GM19023 (cell line): Measurements from ENCODE around the gene KDM4C.
"Not testable (repeated sequence)": the region's sequence is repeated elsewhere in the genome, so short reads cannot be mapped to it uniquely, and the experiment has no call there.

Experiments used
- ATAC-seq: cut with Tn5 transposase; IDR thresholded peaks from one replicate; pipeline ENCODE4 v1.9.1; 2021; ENCODE audit warnings: mild to moderate bottlenecking, moderate library complexity; ENCODE audit not compliant: unreplicated experiment

Gene KDM4C

DNA sequence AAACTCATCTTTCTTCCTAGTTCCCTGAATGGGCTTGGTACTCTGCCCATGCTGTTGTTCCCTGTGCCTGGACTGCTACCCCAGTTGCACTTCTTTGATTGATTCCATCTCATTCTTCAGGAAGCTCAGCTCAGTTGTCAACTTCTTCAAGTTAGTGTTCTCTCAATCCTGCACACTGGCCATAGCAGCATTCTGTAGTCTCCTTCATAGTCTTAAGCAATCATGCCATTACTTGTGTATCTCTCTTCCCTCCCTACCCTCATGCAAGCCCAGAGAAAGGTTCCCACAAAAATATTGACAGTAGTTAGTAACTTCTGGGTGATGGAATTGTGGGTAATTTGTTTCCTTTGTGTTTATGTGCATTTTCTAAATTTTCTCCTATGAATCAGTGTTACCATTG lies 5.5 kb downstream of the KDM4C start:
- no peak for ATAC-seq

GRCh38 chr9:6764011-6764410 lies 6.2 kb downstream of the KDM4C start:
- no peak for ATAC-seq

GRCh38 chr9:6764523-6764922 lies 6.8 kb downstream of the KDM4C start:
- ATAC-seq, result no peak

- ATAC-seq, result no peak
Measured at GRCh38 chr9:6764950-6765349, 7.2 kb downstream of the KDM4C start.

GRCh38 chr9:6765396-6765795 lies 7.6 kb downstream of the KDM4C start:
- no peak for ATAC-seq

DNA sequence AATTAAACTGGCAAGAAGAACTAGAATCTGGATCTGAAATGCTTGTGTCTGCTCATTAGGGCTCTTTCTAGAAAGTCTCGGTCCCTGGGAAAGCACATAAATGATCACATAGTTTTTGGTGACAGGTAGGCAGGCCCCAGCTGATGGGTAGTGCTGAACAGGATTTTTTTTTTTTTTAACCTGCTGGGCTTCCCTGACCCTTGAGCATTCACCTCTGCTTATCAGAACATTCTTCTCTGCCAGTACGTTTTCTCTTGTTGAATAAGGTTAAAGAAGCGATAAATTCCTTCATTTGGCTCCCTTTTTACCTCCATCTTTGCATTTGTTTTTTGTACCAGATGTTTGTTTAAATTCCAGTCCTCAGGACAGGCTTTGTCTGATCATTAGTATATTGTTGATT lies 8.8 kb downstream of the KDM4C start:
- ATAC-seq, result no peak

DNA sequence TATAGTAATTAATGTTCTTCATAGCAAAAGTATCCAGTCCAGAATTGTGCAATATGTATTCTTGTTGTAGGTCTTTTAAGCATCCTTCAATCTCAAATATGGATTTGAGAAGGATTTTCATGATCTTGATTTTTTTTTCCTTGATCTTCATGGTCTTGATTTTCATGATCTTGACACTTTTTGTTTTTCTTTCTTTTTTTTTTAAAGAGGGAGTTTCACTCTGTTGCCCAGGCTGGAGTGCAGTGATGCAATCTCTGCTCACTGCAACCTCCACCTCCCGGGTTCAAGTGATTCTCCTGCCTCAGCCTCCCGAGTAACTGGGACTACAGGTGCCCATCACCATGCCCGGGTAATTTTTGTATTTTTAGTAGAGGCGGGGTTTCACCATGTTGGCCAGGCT lies 10.8 kb downstream of the KDM4C start:
- not testable (repeated sequence) for ATAC-seq

DNA sequence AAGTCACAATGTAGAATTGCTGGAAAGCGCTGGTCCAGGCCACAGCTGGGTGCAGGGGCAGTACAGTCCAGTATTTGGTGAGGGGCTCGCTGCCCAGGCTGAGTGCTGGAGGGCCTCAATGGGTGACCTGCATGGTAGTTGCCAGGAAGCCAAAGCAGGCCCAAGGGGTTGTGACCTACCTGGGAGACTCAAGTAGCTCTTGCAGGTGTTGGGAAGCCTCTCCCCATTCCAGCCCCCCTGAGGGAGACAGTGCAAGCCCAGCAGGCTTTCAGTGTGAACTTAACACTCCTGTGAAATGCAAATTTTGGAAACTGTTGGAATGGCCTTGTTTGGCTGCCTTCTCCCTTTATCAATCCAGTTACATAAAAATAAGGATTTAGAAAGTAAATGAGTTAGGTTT lies 13.9 kb downstream of the KDM4C start:
- no peak for ATAC-seq

GRCh38 chr9:6777213-6777902 lies 19.6 kb downstream of the KDM4C start:
- no peak for ATAC-seq

DNA sequence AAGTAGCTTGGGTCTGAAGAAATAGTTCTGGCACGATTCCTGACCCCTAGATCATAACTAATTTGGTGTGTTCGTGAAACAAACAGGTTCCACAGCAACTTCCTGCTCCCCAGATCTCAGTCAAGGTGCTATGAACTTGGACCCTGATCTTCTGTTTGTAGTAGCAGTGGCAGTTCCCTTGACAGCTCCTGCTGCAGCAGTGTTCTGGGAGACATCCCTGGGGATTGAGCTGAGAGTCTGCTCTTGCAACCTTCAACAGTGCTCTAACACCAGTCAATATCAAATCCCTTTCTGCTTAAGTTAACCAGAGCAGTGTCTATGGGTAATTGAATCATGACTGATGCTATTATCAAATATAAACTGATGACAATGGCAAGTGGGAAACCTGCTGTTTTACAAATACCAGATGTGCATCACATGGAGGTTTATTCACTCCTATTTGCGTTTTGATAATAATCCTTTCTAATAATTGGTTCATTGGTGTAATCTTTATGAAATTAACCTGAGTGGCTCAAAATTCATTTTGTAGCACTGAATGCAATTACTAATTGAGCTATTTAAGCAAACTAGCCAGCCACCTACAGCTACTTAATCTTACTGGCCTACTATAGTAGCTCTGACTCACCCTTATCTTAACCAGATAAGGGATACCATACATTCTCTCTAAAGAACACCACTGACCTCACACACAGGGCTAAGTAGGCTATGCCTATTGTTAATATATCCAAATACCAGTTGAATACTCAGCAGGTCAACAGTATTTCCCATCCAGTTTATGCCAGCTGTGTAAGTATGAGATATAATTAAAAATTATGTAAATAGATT lies 21.9 kb downstream of the KDM4C start:
- no peak for ATAC-seq

DNA sequence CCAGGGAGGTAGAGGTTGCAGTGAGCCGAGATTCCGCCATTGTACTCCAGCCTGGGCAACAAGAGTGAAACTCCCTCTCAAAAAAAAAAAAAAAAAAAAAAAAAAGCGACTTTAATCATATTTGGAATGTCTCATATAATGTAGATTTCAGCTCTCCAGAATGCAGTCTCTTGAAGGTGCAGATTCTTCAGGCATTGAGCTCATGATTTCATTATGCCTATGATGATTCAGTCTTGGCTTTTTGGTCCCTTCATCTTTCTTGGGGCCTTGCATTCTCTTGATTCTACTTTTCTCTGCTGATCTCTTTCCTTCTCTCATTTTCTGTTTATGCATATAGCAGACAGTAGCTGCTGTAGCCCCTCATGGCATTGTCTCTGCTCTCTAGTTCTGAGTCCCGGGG lies 22.9 kb downstream of the KDM4C start:
- ATAC-seq, result no peak

GRCh38 chr9:6781476-6781875 lies 23.7 kb downstream of the KDM4C start:
- ATAC-seq, result no peak

GRCh38 chr9:6782345-6782744 lies 24.6 kb downstream of the KDM4C start:
- no peak for ATAC-seq

GRCh38 chr9:6782981-6783380 lies 25.2 kb downstream of the KDM4C start:
- no peak for ATAC-seq

- no peak for ATAC-seq
Measured at GRCh38 chr9:6783753-6784152, 26.0 kb downstream of the KDM4C start.

- ATAC-seq, result no peak
Measured at GRCh38 chr9:6785682-6786081, 27.9 kb downstream of the KDM4C start.

GRCh38 chr9:6787793-6788161 lies 30.0 kb downstream of the KDM4C start:
- no peak for ATAC-seq

GRCh38 chr9:6788162-6789016 lies 30.6 kb downstream of the KDM4C start:
- ATAC-seq, result no peak

DNA sequence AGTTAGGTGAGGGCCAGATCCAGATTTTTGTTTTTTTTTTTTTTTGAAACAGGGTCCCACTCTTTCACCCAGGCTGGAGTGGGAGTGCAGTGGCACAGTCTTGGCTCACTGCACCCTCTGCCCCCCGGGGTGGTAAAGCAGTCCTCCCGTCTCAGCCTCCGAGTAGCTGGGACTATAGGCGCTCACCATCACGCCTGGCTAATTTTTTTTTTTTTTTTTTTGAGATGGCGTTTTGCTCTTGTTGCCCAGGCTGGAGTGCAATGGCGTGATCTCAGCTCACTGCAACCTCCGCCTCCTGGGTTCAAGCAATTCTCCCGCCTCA lies 31.2 kb downstream of the KDM4C start:
- not testable (repeated sequence) for ATAC-seq

GRCh38 chr9:6790866-6791265 lies 33.1 kb downstream of the KDM4C start:
- no peak for ATAC-seq

- ATAC-seq, result no peak
Measured at GRCh38 chr9:6793203-6793602, 35.4 kb downstream of the KDM4C start.

- no peak for ATAC-seq
Measured at GRCh38 chr9:6794936-6795335, 37.2 kb downstream of the KDM4C start.
